GM12878 (cell line): ENCODE results near the gene TCF20. TPM values are rescaled to one million over a fixed set of nuclear protein-coding genes. Genes with fewer than 3 reads are reported as not detected.

ENCODE experiments used
- ATAC-seq: fragments of 200-7000 bp; cut with Tn5 transposase; 3 replicates; pipeline ENCODE4 v1.9.1; 2020; ENCODE audit warnings: mild to moderate bottlenecking, moderate library complexity
- BruUV-seq: library from RNA; stranded (reverse); fragments of 400-500 nt; replicated peaks from 2 replicates; lab custom pipeline; 2021; lab: Mats Ljungman, UMichigan
- CTCF ChIA-PET: fragments of 300-600 bp; sonication (Branson Sonifier 250); formaldehyde crosslinking; extraction: SDS; loops from one replicate; lab custom pipeline; 2021; ENCODE audit warnings: inconsistent platforms; lab: Yijun Ruan, JAX
- POLR2A ChIA-PET: fragments of 350-600 bp; formaldehyde crosslinking; extraction: SDS; loops from one replicate; lab custom pipeline; 2021; ENCODE audit warnings: inconsistent platforms; lab: Charles Lee
- RAD21 ChIA-PET: fragments of 300-600 bp; sonication (Branson Sonifier 250); formaldehyde crosslinking; loops from one replicate; lab custom pipeline; 2023; ENCODE audit warnings: antibody characterized with exemption; ENCODE audit not compliant: unreplicated experiment; lab: Charles Lee
- SMC1A ChIA-PET: fragments of 300-600 bp; sonication (Branson Sonifier 250); formaldehyde crosslinking; loops from one replicate; lab custom pipeline; 2023; ENCODE audit not compliant: unreplicated experiment, uncharacterized antibody; lab: Charles Lee
- DNase-seq: peaks from one replicate; pipeline ENCODE4 v3.0.0-alpha.2; 2011; ENCODE audit warnings: low read depth, low spot score
- FAIRE-seq: peaks from 3 replicates; lab custom pipeline; 2011; peaks lifted over from hg19 to GRCh38; lab: Jason Lieb, UNC
- H2AFZ ChIP-seq: 2 replicates; pipeline ENCODE4 v1.6.0; 2011; ENCODE audit warnings: low read depth, low read length, control low read depth; ENCODE audit not compliant: control insufficient read depth
- H3K27ac ChIP-seq: 2 replicates; pipeline ENCODE4 v1.5.1; 2011; ENCODE audit warnings: control low read depth; ENCODE audit not compliant: control insufficient read depth, insufficient read depth
- H3K27me3 ChIP-seq, 2 experiments: replicated peaks in 1 of 2; 2 replicates each; pipeline versions ENCODE4 v1.6.0 to v1.6.1; 2011; ENCODE audit warnings: low read length in 1 of 2; ENCODE audit not compliant: control insufficient read depth in 2 of 2, insufficient read depth in 2 of 2
- H3K36me3 ChIP-seq, 2 experiments: 2 replicates each; pipeline ENCODE4 v1.5.1; 2011; ENCODE audit warnings: low read length in 1 of 2; ENCODE audit not compliant: control insufficient read depth in 2 of 2, insufficient read depth in 2 of 2
- H3K4me1 ChIP-seq: 2 replicates; pipeline ENCODE4 v1.6.1; 2011; ENCODE audit warnings: mild to moderate bottlenecking, low read length, moderate library complexity, mixed read lengths; ENCODE audit not compliant: control insufficient read depth, insufficient read depth
- H3K4me2 ChIP-seq: 2 replicates; pipeline ENCODE4 v1.6.0; 2011; ENCODE audit warnings: control low read depth; ENCODE audit not compliant: control insufficient read depth, insufficient read depth
- H3K4me3 ChIP-seq: fragments of 200-600 bp; sonication (generic); 2 replicates; pipeline ENCODE4 v1.5.1; 2016
- H3K79me2 ChIP-seq: 2 replicates; pipeline ENCODE4 v1.6.0; 2011; ENCODE audit warnings: low read length; ENCODE audit not compliant: control insufficient read depth, insufficient read depth
- H3K9ac ChIP-seq: 2 replicates; pipeline ENCODE4 v1.8.0; 2011; ENCODE audit warnings: low read length, control low read depth, mixed read lengths; ENCODE audit not compliant: control insufficient read depth, insufficient read depth
- H3K9me3 ChIP-seq: replicated peaks from 3 replicates; pipeline ENCODE4 v1.5.1; 2011; ENCODE audit warnings: mild to moderate bottlenecking, low read length; ENCODE audit not compliant: control insufficient read depth, insufficient read depth
- H4K20me1 ChIP-seq: 2 replicates; pipeline ENCODE4 v1.6.0; 2011; ENCODE audit not compliant: control insufficient read depth, insufficient read depth
- ZNF24 ChIP-seq: fragments of 450-650 bp; IDR thresholded peaks from 2 replicates; pipeline ENCODE4 v1.6.1; 2017; ENCODE audit warnings: antibody characterized with exemption, mild to moderate bottlenecking
- WGBS: methylation state at CpG from one replicate; pipeline ENCODE4 v1.1.6; 2016; ENCODE audit warnings: low lambda C conversion rate; ENCODE audit not compliant: insufficient replicate concordance, insufficient coverage; ENCODE audit errors: missing lambda C conversion rate; 5-methylcytosine and 5-hydroxymethylcytosine counted together
- in situ Hi-C: fragments of 300-500 bp; cut with MboI; formaldehyde crosslinking; loops from 9 replicates; pipeline ENCODE4 v1.14.3; 2018; ENCODE audit warnings: mixed read lengths
- intact Hi-C: fragments of 100-400 bp; cut with micrococcal nuclease; formaldehyde crosslinking; loops from one replicate; pipeline ENCODE4 v1.14.2; 2022; ENCODE audit not compliant: unreplicated experiment
- polyA plus RNA-seq, 11 experiments: library from polyadenylated mRNA; depleted of rRNA in 4 of 11; unstranded in 6 of 11; stranded (reverse) in 5 of 11; fragments of >200 nt; fragmentation: Nextera tagmentation in 4 of 11; fragmentation: Illumina TruSeq in 1 of 11; extraction: Ambion mirVana in 4 of 11; extraction: Trizol in 1 of 11; gene quantifications; 1 replicate in 1 of 11; 2 replicates in 10 of 11; pipeline versions ENCODE4 v1.2.1 to v1.2.3, GENCODE V29; 2011 to 2016; ENCODE audit warnings: inconsistent platforms in 2 of 11, missing spikeins in 2 of 11, low read depth in 1 of 11
- total RNA-seq, 4 experiments: library from RNA; depleted of rRNA in 3 of 4; stranded (reverse); fragments of >200 nt in 3 of 4; fragmentation: Illumina TruSeq in 1 of 4; extraction: Trizol in 1 of 4; gene quantifications; 2 replicates each; pipeline versions ENCODE4 v1.2.1 to v1.2.3, GENCODE V29; 2013 to 2021
- TF ChIP-seq, protein P1 (sequence below): fragments of 450-650 bp; formaldehyde crosslinking; IDR thresholded peaks from 2 replicates; pipeline ENCODE4 v1.5.0; 2022; ENCODE audit warnings: mild to moderate bottlenecking, missing genetic modification characterization

The TCF20 gene
- total and polyA plus RNA-seq, 10 of the 15 experiments (the other 5 are each of a cell fraction or from before 2014, with no cell fraction given), result 0.64 to 52.9 (median 22.6) TPM

DNA sequence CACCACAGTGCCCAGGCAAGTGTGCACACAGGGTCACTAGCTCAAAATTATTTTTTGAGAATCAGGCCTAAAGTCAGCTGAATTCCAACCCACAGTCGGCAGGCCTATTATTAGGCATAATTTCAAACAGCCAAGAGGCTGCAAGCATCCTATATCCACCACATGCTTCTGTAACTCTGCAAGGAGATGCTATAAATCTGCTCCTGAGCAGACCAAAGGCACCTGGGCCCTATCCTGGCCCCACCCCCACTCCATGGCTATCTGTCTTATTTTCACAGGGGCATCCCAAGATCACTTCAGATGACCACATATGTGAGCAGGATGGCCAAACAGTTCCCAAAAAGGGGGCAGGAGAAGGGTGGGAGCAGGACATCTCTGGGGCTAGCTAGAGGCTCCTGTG, 44.6 kb downstream of the TCF20 start:
- DNase-seq (no peak), FAIRE-seq (no peak), ATAC-seq (no peak)
- Histone ChIP-seq H3K36me3 (peaks cover 0 to 2% of the 10 kb centered on the region in 2 experiments; a peak in 1 of 4 replicates), H3K79me2 (peaks cover 67% of the 10 kb centered on the region), H3K9me3 (no peaks in the 10 kb centered on the region), H3K27me3 (no peaks in the 10 kb centered on the region), H3K9ac (no peak overlapping the region), H2AFZ (no peak overlapping the region), H4K20me1 (peaks cover 4% of the 10 kb centered on the region), H3K27ac (no peak overlapping the region), H3K4me1 (peaks cover 13% of the 10 kb centered on the region), H3K4me3 (no peak overlapping the region)
- WGBS, result 100% methylated on average over 1 of the region's 1 CpG
- BruUV-seq, result no TSS peak
- intact Hi-C loops, result no loop called here
- ChIA-PET CTCF (interaction anchor here (1.4 kb wide), 1 partner anchor 113 kb away, joined by 3 read pairs; no protein-coding TSS in a partner anchor), RAD21 (interaction anchor here (1.0 kb wide), 1 partner anchor 52 kb away, joined by 3 read pairs; no protein-coding TSS in a partner anchor)
- no peak for TF ChIP-seq ZNF24
- TF ChIP-seq, protein P1, sequence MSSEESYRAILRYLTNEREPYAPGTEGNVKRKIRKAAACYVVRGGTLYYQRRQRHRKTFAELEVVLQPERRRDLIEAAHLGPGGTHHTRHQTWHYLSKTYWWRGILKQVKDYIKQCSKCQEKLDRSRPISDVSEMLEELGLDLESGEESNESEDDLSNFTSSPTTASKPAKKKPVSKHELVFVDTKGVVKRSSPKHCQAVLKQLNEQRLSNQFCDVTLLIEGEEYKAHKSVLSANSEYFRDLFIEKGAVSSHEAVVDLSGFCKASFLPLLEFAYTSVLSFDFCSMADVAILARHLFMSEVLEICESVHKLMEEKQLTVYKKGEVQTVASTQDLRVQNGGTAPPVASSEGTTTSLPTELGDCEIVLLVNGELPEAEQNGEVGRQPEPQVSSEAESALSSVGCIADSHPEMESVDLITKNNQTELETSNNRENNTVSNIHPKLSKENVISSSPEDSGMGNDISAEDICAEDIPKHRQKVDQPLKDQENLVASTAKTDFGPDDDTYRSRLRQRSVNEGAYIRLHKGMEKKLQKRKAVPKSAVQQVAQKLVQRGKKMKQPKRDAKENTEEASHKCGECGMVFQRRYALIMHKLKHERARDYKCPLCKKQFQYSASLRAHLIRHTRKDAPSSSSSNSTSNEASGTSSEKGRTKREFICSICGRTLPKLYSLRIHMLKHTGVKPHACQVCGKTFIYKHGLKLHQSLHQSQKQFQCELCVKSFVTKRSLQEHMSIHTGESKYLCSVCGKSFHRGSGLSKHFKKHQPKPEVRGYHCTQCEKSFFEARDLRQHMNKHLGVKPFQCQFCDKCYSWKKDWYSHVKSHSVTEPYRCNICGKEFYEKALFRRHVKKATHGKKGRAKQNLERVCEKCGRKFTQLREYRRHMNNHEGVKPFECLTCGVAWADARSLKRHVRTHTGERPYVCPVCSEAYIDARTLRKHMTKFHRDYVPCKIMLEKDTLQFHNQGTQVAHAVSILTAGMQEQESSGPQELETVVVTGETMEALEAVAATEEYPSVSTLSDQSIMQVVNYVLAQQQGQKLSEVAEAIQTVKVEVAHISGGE (CRISPR knock-in tag), result no peak
- TF ChIP-seq, all 136 proteins: peak for 0
- ChIA-PET POLR2A (interaction anchor here (0.8 kb wide), 1 partner anchor 39 kb away, joined by 3 read pairs; no protein-coding TSS in a partner anchor), SMC1A (interaction anchor here (3.2 kb wide), 1 partner anchor 8 kb away, joined by 15 read pairs; no protein-coding TSS in a partner anchor)
- in situ Hi-C loops, result no loop called here
- no peak overlapping the region for H3K4me2 ChIP-seq
